HCT116 (cell line): ENCODE data around the gene COG2.

Experiments
- EGR1 ChIP-seq: IDR thresholded peaks from 2 replicates; pipeline ENCODE4 v1.6.1; 2012; ENCODE audit warnings: low read depth
- ELF1 ChIP-seq: IDR thresholded peaks from 2 replicates; pipeline ENCODE4 v1.6.1; 2012; ENCODE audit warnings: low read depth, borderline replicate concordance
- EZH2phosphoT487 ChIP-seq: fragments of 200-600 bp; IDR thresholded peaks from 2 replicates; pipeline ENCODE4 v1.6.1; 2018; ENCODE audit warnings: antibody characterized with exemption, borderline replicate concordance
- JUND ChIP-seq: IDR thresholded peaks from 2 replicates; pipeline ENCODE4 v1.6.1; 2012
- POLR2A ChIP-seq: IDR thresholded peaks from 2 replicates; pipeline ENCODE4 v1.7.0; 2011; ENCODE audit warnings: borderline replicate concordance; ENCODE audit not compliant: insufficient read depth, insufficient read length; ENCODE audit errors: extremely low read depth
- RAD21 ChIP-seq: IDR thresholded peaks from 2 replicates; pipeline ENCODE4 v1.6.1; 2012; ENCODE audit warnings: low read depth, mild to moderate bottlenecking
- TF ChIP-seq, protein P1 (sequence below), 3 experiments: fragments of 200-600 bp in 1 of 3; sonication (generic) in 1 of 3; IDR thresholded peaks in 2 of 3; conservative IDR thresholded peaks in 1 of 3; 2 replicates each; pipeline ENCODE4 v1.5.1; 2012 to 2017; ENCODE audit warnings: low read depth in 2 of 3, low read length in 2 of 3, antibody characterized with exemption in 1 of 3, borderline replicate concordance in 1 of 3, control low read depth in 1 of 3, mild to moderate bottlenecking in 1 of 3, mixed read lengths in 1 of 3, mixed run types in 1 of 3, moderate library complexity in 1 of 3; ENCODE audit not compliant: insufficient read depth in 1 of 3
- TF ChIP-seq, protein P2 (sequence below): IDR thresholded peaks from 2 replicates; pipeline ENCODE4 v1.6.1; 2012

GRCh38 chr1:230669543-230669942 is 27.3 kb downstream of the COG2 start:
- TF ChIP-seq, protein P1, sequence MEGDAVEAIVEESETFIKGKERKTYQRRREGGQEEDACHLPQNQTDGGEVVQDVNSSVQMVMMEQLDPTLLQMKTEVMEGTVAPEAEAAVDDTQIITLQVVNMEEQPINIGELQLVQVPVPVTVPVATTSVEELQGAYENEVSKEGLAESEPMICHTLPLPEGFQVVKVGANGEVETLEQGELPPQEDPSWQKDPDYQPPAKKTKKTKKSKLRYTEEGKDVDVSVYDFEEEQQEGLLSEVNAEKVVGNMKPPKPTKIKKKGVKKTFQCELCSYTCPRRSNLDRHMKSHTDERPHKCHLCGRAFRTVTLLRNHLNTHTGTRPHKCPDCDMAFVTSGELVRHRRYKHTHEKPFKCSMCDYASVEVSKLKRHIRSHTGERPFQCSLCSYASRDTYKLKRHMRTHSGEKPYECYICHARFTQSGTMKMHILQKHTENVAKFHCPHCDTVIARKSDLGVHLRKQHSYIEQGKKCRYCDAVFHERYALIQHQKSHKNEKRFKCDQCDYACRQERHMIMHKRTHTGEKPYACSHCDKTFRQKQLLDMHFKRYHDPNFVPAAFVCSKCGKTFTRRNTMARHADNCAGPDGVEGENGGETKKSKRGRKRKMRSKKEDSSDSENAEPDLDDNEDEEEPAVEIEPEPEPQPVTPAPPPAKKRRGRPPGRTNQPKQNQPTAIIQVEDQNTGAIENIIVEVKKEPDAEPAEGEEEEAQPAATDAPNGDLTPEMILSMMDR (IDR thresholded peaks at IDR 0.05 in 2 of 3, conservative IDR thresholded peaks at IDR 0.05 in 1 of 3; ENCODE audit: borderline replicate concordance in 1 of 3, insufficient read depth in 1 of 3, low read depth in 2 of 3, low read length in 2 of 3): no peak
- TF ChIP-seq RAD21 (no peak), JUND (no peak), EZH2phosphoT487 (no peak), EGR1 (no peak), ELF1 (no peak), POLR2A (no peak)
- TF ChIP-seq, protein P2, sequence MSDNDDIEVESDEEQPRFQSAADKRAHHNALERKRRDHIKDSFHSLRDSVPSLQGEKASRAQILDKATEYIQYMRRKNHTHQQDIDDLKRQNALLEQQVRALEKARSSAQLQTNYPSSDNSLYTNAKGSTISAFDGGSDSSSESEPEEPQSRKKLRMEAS: no peak
